Left lung (tissue), 10 donors: ENCODE results near the gene MAEL. TPM values are rescaled to one million over a fixed set of nuclear protein-coding genes. Genes with fewer than 3 reads are reported as not detected.

ENCODE experiments used
- ATAC-seq: fragments of 200-7000 bp; cut with Tn5 transposase; one replicate; pipeline ENCODE4 v1.9.1; 2020; ENCODE audit warnings: moderate library complexity
- DNase-seq, 4 donors: peaks; one replicate each; pipeline ENCODE4 v3.0.0-alpha.2; 2013 to 2020
- H3K27ac ChIP-seq, 2 donors: fragments of 200-600 bp; sonication (generic) in 1 of 2; one replicate each; pipeline versions ENCODE4 v1.5.0 to v1.8.0; 2020 to 2021
- H3K27me3 ChIP-seq, 2 donors: fragments of 200-600 bp; sonication (generic) in 1 of 2; one replicate each; pipeline versions ENCODE4 v1.5.0 to v1.8.0; 2020 to 2021
- H3K36me3 ChIP-seq, 2 donors: fragments of 200-600 bp; sonication (generic) in 1 of 2; one replicate each; pipeline versions ENCODE4 v1.5.0 to v1.8.0; 2020 to 2021
- H3K4me1 ChIP-seq, 2 donors: fragments of 200-600 bp; one replicate each; pipeline ENCODE4 v1.8.0; 2021
- H3K4me3 ChIP-seq, 2 donors: fragments of 200-600 bp; sonication (generic) in 1 of 2; one replicate each; pipeline versions ENCODE4 v1.5.0 to v1.8.0; 2020 to 2021; ENCODE audit warnings: mild to moderate bottlenecking in 1 of 2
- H3K9me3 ChIP-seq, 2 donors: fragments of 200-600 bp; sonication (generic) in 1 of 2; one replicate each; pipeline versions ENCODE4 v1.5.0 to v1.8.0; 2020 to 2021
- CTCF ChIP-seq, 2 donors: fragments of 200-600 bp; sonication (generic) in 1 of 2; IDR thresholded peaks; one replicate each; pipeline versions ENCODE4 v1.5.0 to v1.8.0; 2021; ENCODE audit warnings: antibody characterized with exemption in 2 of 2
- intact Hi-C, 2 donors: fragments of 100-400 bp; cut with DNase I; formaldehyde crosslinking; loops; one replicate each; pipeline versions ENCODE4 v1.11.2 to v1.14.2; 2022
- polyA plus RNA-seq, 6 donors: library from polyadenylated mRNA; unstranded; fragments of 120-200 nt; gene quantifications; one replicate each; pipeline ENCODE4 v1.2.1, GENCODE V29; 2013; ENCODE audit not compliant: insufficient read length in 6 of 6
- total RNA-seq, 2 donors: library from RNA; stranded (reverse); fragmentation: NEBNext Ultra II Directional; extraction: Animal tissue kit (Norgen Biotek cat#: 25700); gene quantifications; one replicate each; pipeline ENCODE4 v1.2.1, GENCODE V29; 2021
- donor health status: DM: no; HTN: yes; CAD: no.
- donor health status: DM: no; HTN: no; CAD: no.

MAEL gene
- total and polyA plus RNA-seq, 8 donors = 0.11 to 0.47 (median 0.25) TPM; not detected in 3

GRCh38 chr1:167033646-167034045 lies 44.6 kb downstream of the MAEL start:
- H3K4me3 ChIP-seq = no peak overlapping the region
- no peaks in the 10 kb centered on the region for H3K27me3 ChIP-seq
- DNase-seq = no peak
- no peak for TF ChIP-seq CTCF (IDR thresholded peaks at IDR 0.05)
- H3K4me1 ChIP-seq = no peaks in the 10 kb centered on the region
- ATAC-seq = no peak
- H3K27ac ChIP-seq = no peak overlapping the region
- H3K36me3 ChIP-seq = no peaks in the 10 kb centered on the region
- H3K9me3 ChIP-seq = no peaks in the 10 kb centered on the region
- intact Hi-C loops = no loop called here

- intact Hi-C loops = no loop called here
- ATAC-seq = peak; percentile 100
These were observed 54.8 kb downstream of the MAEL start for GRCh38 chr1:167043752-167044488.

GRCh38 chr1:167051907-167052306 lies 62.8 kb downstream of the MAEL start:
- no peaks in the 10 kb centered on the region for H3K9me3 ChIP-seq
- no peak for DNase-seq
- no peak overlapping the region for H3K4me3 ChIP-seq
- H3K4me1 ChIP-seq = no peaks in the 10 kb centered on the region
- TF ChIP-seq CTCF (IDR thresholded peaks at IDR 0.05) = no peak
- H3K27me3 ChIP-seq = no peaks in the 10 kb centered on the region
- intact Hi-C loops = no loop called here
- no peak for ATAC-seq
- no peaks in the 10 kb centered on the region for H3K36me3 ChIP-seq
- no peak overlapping the region for H3K27ac ChIP-seq

More at GRCh38 chr1:167043752-167044488, 54.8 kb downstream of the MAEL start:
- Histone ChIP-seq H3K4me3 (peak overlapping the region; percentile 14 to 28), H3K27ac (no peak overlapping the region), H3K36me3 (no peaks in the 10 kb centered on the region), H3K4me1 (peaks cover 0 to 8% of the 10 kb centered on the region in 2 donors), H3K9me3 (no peaks in the 10 kb centered on the region), H3K27me3 (no peaks in the 10 kb centered on the region)
- no peak for TF ChIP-seq CTCF (IDR thresholded peaks at IDR 0.05)
- DNase-seq = peak in 3 of 4 donors; percentile 78 to 94 (median 81)

DNA sequence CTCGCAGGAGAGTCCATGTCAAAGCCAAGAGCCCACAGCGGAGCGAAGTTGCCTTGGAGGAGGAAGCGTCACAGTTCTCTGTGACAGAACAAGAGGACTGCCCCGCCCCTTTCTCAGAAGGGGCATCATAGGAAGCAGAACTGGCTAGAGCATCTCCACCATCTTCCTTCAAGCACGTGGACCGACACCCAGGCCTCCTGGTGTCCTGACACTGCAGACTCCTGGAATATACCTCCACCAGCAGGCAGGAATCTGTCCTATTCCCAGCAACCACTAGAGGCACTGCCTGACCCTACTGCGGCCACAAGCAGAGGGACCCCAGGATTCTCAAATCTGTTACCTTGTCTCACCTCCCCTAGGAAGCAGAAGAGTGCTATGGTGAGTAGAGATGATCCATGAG lies 63.3 kb downstream of the MAEL start:
- ATAC-seq (no peak), DNase-seq (no peak)
- Histone ChIP-seq H3K4me1 (no peaks in the 10 kb centered on the region), H3K27me3 (no peaks in the 10 kb centered on the region), H3K27ac (no peak overlapping the region), H3K9me3 (no peaks in the 10 kb centered on the region), H3K4me3 (no peak overlapping the region), H3K36me3 (no peaks in the 10 kb centered on the region)
- TF ChIP-seq CTCF (IDR thresholded peaks at IDR 0.05) = peak in 1 of 2 donors; percentile 12
- intact Hi-C loops = no loop called here

DNA sequence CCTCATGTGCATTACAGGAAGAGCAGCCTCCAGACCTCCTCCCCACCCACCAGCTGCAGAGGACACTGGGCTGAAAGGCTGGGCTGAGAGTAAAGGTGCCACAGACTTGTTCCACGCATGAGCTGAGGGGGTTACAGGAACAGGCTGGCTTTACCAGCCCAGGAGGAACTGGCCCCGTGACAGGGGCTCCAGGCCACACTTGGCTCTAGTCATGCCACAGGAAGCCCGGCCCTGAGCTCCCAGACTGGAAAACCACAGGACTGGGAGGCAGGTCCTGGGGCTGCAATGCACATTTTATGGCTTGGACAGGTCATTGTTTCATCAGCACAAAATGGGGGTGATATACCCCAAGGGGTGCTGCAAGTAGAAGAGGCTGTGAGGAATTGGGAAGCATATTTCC lies 65.5 kb downstream of the MAEL start:
- no peak for TF ChIP-seq CTCF (IDR thresholded peaks at IDR 0.05)
- H3K9me3 ChIP-seq = no peaks in the 10 kb centered on the region
- no peak overlapping the region for H3K4me3 ChIP-seq
- H3K4me1 ChIP-seq = peaks cover 3 to 6% of the 10 kb centered on the region in 2 donors
- H3K27me3 ChIP-seq = no peaks in the 10 kb centered on the region
- DNase-seq (no peak), ATAC-seq (no peak)
- H3K36me3 ChIP-seq = no peaks in the 10 kb centered on the region
- intact Hi-C loops = no loop called here
- no peak overlapping the region for H3K27ac ChIP-seq
